Stimulated activated memory B cell treated with anti-CD40 and anti-IgM and Interleukin-4, amounts not matched to agents 10 μg/mL and 1 μg/mL and 100 μg/mL, for 72 hours (primary cell): ENCODE measurements around the gene EEA1.

ENCODE experiments used
- ATAC-seq: fragments of 150-1000 bp; cut with Tn5 transposase; 2 replicates; pipeline ENCODE4 v1.10.0; 2021
- H3K27ac Mint-ChIP-seq: one replicate; pipeline ENCODE4 v1.8.0; 2022; ENCODE audit warnings: mild to moderate bottlenecking, mixed read lengths
- H3K27me3 Mint-ChIP-seq: one replicate; pipeline ENCODE4 v1.8.0; 2022; ENCODE audit warnings: mixed read lengths
- H3K36me3 Mint-ChIP-seq: one replicate; pipeline ENCODE4 v1.8.0; 2022; ENCODE audit warnings: mixed read lengths
- H3K4me1 Mint-ChIP-seq: one replicate; pipeline ENCODE4 v1.8.0; 2022; ENCODE audit warnings: mixed read lengths
- H3K4me3 Mint-ChIP-seq: one replicate; pipeline ENCODE4 v1.8.0; 2022; ENCODE audit warnings: mild to moderate bottlenecking, moderate library complexity, mixed read lengths
- H3K9me3 Mint-ChIP-seq: one replicate; pipeline ENCODE4 v1.8.0; 2022; ENCODE audit warnings: mixed read lengths

The EEA1 gene

DNA sequence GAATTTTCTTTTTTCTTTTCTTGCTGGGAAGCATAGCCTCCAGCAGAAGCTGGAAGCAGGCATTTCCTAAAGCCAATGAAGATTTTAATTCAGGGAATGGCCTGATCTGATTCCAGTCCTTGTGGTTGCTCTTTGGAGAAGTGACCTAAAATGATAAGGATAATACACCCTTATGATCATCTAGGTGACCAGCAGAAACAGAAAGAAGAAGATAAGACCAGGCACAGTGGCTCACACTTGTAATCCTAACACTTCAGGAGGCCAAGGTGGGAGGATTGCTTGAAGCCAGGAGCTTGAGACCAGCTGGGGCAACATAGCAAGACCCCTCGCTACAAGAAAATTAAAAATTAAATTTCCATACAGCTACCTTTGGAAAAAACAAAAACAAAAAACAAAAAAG lies 51.2 kb downstream of the EEA1 start:
- no peaks in the 10 kb centered on the region for H3K9me3 Mint-ChIP-seq
- no peak for ATAC-seq
- peaks cover 76% of the 10 kb centered on the region for H3K36me3 Mint-ChIP-seq
- no peaks in the 10 kb centered on the region for H3K27me3 Mint-ChIP-seq
- H3K27ac Mint-ChIP-seq = no peak overlapping the region
- peaks cover 11% of the 10 kb centered on the region for H3K4me1 Mint-ChIP-seq
- no peak overlapping the region for H3K4me3 Mint-ChIP-seq

DNA sequence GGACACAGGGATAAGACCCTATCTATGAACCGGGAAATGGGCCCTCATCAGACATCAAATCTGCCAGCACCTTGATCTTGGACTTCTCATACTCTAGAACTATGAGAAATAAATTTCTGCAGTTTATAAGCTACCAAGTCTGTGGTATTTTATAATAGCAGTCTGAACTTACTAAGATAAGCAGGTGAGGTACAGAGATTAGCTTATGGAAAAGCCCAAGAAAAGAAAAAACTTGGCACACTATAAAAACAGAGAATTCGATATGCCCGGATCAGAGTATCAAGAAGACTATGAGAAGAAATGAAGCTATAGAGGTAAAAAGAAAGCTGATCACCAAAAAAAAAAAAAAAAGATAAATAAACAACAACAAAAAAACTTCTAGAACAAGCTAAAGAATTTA lies 52.6 kb downstream of the EEA1 start:
- H3K9me3 Mint-ChIP-seq = no peaks in the 10 kb centered on the region
- H3K4me1 Mint-ChIP-seq = peaks cover 11% of the 10 kb centered on the region
- no peak overlapping the region for H3K27ac Mint-ChIP-seq
- ATAC-seq = no peak
- H3K27me3 Mint-ChIP-seq = no peaks in the 10 kb centered on the region
- H3K36me3 Mint-ChIP-seq = peaks cover 64% of the 10 kb centered on the region
- H3K4me3 Mint-ChIP-seq = no peak overlapping the region

DNA sequence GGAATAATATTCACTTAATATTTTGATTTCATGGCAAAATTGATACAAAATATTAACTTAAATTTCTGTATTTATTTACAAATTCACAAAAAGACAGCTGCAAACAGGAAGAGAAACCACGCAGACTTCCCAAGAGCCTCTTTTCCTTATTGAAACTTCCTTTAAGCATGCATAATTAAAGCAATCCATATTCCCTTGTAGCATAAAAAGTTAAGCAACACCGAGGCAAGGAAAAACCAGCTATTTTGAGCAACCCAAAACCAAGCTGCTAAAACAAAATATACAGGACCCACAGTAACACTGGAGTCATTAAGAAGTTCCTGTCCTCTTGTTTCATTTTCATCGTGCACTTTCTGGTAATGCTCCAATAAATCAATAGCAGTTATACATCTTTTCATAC lies 58.0 kb downstream of the EEA1 start:
- Mint-ChIP-seq H3K4me1 (peaks cover 5% of the 10 kb centered on the region), H3K27me3 (no peaks in the 10 kb centered on the region), H3K36me3 (peaks cover 17% of the 10 kb centered on the region), H3K27ac (no peak overlapping the region), H3K9me3 (no peaks in the 10 kb centered on the region), H3K4me3 (no peak overlapping the region)
- no peak for ATAC-seq

DNA sequence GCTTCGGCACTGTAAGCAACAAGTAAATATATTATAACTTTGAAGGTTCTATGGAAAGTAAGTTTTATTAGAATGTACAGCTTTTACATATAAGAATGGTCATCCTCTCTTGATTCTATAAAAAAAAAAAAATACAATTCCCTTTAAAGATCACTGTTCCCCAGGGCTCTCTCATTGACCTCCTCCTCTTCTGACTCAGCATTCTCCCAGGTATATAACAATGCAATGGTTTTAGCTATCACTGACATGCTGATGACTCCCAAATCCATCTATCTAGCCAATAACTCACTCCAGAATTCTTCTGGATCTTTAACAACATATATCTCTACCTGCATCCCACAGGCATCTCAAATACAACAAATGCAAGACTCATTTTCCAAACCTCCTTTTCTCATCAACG lies 62.7 kb downstream of the EEA1 start:
- Mint-ChIP-seq H3K27ac (no peak overlapping the region), H3K27me3 (no peaks in the 10 kb centered on the region), H3K4me1 (peaks cover 5% of the 10 kb centered on the region), H3K36me3 (peaks cover 20% of the 10 kb centered on the region), H3K4me3 (no peak overlapping the region), H3K9me3 (no peaks in the 10 kb centered on the region)
- no peak for ATAC-seq

DNA sequence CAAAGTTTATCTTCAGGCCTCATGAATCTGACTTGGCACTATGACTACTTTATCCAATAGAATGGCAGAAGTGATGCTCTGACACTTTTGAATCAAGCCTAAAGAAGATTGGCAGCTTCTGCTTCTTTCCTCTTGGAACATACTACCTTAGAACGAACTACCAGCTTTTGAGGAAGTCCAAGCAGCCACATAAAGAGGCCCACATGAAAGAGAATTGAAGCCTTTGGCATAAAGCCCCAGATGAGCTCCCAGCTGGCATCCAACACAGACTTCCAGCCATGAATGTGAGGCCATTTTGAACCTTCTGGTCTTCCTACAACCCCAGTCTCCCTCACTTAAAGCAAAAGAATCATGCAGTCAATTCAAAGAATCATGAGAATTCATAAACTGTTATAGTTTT lies 65.8 kb downstream of the EEA1 start:
- Mint-ChIP-seq H3K4me3 (no peak overlapping the region), H3K4me1 (peaks cover 5% of the 10 kb centered on the region), H3K9me3 (no peaks in the 10 kb centered on the region), H3K36me3 (peaks cover 46% of the 10 kb centered on the region), H3K27me3 (no peaks in the 10 kb centered on the region), H3K27ac (no peak overlapping the region)
- no peak for ATAC-seq

DNA sequence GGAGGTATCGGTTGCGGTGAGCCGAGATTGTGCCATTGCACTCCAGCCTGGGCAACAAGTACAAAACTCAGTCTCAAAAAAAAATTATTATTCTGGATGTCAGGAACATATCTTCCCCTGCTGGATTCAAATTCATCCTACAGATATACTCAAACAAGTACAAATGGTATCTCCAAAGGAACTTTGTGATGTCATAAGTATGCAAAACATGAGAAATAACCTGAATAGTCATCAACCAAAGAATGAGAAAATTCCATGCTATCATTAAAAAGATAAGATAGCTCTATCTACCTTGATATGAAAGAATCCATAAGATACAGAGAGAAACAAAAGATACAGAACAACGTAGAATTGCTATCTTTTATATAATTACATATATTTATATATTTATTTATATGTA lies 67.7 kb downstream of the EEA1 start:
- Mint-ChIP-seq H3K4me3 (no peak overlapping the region), H3K4me1 (peaks cover 5% of the 10 kb centered on the region), H3K9me3 (no peaks in the 10 kb centered on the region), H3K36me3 (peaks cover 54% of the 10 kb centered on the region), H3K27ac (no peak overlapping the region), H3K27me3 (no peaks in the 10 kb centered on the region)
- no peak for ATAC-seq

DNA sequence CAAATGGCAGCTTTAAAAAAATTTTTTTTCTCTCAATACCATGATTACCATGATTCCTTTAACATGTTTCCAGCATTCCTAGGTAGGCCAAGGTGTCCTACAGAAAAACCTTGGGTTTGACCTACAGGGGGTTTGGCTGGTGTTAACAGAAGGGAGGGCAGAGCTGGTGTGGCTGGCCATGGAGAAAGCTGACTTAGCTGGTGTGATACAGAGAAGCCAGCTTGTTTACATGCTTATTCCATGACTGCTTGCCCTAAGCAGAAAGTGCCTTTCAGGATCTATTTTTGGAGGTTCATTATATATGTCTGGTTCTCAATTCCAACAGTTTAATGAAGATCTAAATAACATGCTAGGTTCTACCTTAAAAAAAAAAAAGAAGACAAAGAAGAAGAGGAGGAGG lies 68.6 kb downstream of the EEA1 start:
- Mint-ChIP-seq H3K4me3 (no peak overlapping the region), H3K27me3 (no peaks in the 10 kb centered on the region), H3K4me1 (peaks cover 5% of the 10 kb centered on the region), H3K9me3 (no peaks in the 10 kb centered on the region), H3K27ac (no peak overlapping the region), H3K36me3 (peaks cover 54% of the 10 kb centered on the region)
- ATAC-seq = no peak

DNA sequence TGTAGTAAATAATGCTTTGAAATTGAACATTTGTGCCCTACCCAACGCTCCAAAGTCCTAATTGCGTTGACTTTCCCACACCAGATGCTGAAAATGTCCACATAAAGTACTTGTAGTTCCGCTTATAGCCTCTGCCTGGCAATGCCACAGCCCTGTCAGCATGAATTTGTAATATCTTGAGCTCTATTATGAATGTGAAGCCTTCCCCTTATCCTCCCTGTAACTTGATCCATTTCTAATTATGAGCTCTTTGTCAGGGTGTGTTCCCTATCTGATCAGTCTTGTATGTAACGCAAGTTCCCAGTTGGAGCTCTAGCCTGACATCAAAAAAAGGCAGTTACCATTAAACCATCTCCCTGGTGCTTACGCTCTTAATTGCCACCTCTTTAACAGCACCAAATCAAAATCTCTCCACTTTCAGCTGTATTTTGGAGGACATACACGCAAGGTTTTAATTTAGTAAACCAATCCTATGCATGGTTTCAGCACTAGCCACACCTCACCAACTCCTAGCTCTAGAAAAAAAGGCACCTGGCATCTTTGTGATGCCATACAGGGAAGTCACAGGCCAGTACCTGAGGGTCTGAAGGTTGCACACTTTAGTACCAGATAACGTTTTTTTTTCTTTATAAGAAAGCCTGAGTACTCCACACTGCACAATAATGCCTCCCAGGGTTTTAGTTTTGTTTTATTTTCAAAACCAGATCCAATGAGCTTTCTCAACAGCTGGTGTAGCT lies 69.3 kb downstream of the EEA1 start:
- H3K27ac Mint-ChIP-seq = no peak overlapping the region
- H3K36me3 Mint-ChIP-seq = peaks cover 57% of the 10 kb centered on the region
- H3K4me3 Mint-ChIP-seq = no peak overlapping the region
- no peaks in the 10 kb centered on the region for H3K27me3 Mint-ChIP-seq
- H3K4me1 Mint-ChIP-seq = peaks cover 5% of the 10 kb centered on the region
- H3K9me3 Mint-ChIP-seq = no peaks in the 10 kb centered on the region
- no peak for ATAC-seq

DNA sequence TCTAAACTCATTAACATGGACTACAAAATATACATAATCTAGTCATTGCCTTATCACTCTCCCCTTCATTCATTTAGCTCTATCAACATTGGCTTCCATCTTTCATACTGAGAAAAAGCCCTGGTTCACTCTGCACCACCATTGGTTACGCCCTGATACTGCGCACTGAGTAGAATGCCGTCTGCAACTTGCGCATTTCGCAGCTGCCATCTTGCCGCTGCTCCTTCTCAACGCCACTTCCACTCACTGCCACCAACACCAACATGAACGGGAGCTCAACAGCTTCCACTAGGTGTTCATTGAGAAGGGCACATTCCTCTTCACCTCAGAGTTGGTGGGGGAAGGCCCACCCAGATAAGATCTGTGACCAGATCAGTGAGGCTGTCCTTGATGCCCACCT lies 71.3 kb downstream of the EEA1 start:
- Mint-ChIP-seq H3K27me3 (no peaks in the 10 kb centered on the region), H3K9me3 (no peaks in the 10 kb centered on the region), H3K27ac (no peak overlapping the region), H3K4me3 (no peak overlapping the region), H3K36me3 (peaks cover 55% of the 10 kb centered on the region), H3K4me1 (peaks cover 3% of the 10 kb centered on the region)
- no peak for ATAC-seq

DNA sequence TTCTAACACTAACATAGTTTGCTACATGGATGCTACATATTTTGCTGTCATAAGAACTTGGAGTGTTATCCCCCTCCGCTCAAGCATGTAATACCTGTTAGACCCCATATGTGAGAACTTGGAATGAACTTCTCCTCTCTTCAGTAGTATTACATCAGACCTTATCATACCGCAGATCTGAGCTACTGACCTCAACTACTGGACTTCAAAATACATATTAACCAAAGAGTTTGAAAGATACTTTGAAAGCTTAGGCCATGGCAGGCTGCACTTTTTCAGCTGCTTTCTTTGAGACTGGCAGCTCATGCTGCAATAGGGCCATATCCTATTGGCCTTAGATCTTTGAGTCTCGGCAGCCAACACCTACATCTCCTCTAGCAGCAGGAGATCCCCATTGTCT lies 74.8 kb downstream of the EEA1 start:
- H3K9me3 Mint-ChIP-seq = no peaks in the 10 kb centered on the region
- H3K27ac Mint-ChIP-seq = no peak overlapping the region
- ATAC-seq = no peak
- peaks cover 53% of the 10 kb centered on the region for H3K36me3 Mint-ChIP-seq
- H3K27me3 Mint-ChIP-seq = no peaks in the 10 kb centered on the region
- H3K4me1 Mint-ChIP-seq = no peaks in the 10 kb centered on the region
- H3K4me3 Mint-ChIP-seq = no peak overlapping the region

DNA sequence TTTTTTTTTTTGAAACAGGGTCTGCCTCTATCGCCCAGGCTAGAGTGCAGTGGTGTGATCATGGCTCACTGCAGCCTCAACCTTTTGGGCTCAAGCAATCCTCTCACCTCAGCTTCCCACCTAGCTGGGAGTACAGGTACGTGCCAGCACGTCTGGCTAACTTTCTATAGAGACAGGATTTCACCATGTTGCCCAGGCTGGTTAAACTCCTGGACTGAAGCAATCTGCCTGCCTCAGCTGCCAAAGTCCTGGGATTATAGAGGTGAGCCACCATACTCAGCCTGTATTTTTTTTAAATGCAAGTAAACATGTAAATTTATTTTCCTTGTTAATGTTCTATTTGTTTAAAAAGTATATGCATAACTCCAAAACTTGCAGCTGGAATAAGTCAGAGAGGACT lies 80.4 kb downstream of the EEA1 start:
- H3K27ac Mint-ChIP-seq = no peak overlapping the region
- H3K36me3 Mint-ChIP-seq = peaks cover 34% of the 10 kb centered on the region
- no peaks in the 10 kb centered on the region for H3K27me3 Mint-ChIP-seq
- H3K9me3 Mint-ChIP-seq = no peaks in the 10 kb centered on the region
- no peak for ATAC-seq
- H3K4me3 Mint-ChIP-seq = no peak overlapping the region
- no peaks in the 10 kb centered on the region for H3K4me1 Mint-ChIP-seq

DNA sequence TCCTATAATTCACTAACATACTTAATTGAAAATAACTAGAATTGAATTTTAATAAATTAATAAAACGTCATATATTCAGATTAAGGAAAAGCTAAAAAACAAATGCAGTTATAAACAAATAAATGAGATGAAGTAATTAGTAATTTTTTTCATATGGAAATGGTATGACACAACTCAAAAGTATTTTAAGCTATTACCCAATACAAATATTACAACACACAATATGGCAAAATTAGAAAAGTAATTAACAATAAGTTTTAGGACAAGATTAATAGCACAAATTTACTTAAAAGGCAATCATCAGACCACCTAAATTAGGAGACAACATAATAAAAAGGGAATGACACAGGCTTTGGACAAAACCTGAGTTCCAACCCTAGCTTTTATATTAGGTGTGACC lies 81.7 kb downstream of the EEA1 start:
- H3K4me1 Mint-ChIP-seq = no peaks in the 10 kb centered on the region
- no peak for ATAC-seq
- no peak overlapping the region for H3K27ac Mint-ChIP-seq
- H3K4me3 Mint-ChIP-seq = no peak overlapping the region
- H3K9me3 Mint-ChIP-seq = no peaks in the 10 kb centered on the region
- H3K27me3 Mint-ChIP-seq = no peaks in the 10 kb centered on the region
- peaks cover 34% of the 10 kb centered on the region for H3K36me3 Mint-ChIP-seq

DNA sequence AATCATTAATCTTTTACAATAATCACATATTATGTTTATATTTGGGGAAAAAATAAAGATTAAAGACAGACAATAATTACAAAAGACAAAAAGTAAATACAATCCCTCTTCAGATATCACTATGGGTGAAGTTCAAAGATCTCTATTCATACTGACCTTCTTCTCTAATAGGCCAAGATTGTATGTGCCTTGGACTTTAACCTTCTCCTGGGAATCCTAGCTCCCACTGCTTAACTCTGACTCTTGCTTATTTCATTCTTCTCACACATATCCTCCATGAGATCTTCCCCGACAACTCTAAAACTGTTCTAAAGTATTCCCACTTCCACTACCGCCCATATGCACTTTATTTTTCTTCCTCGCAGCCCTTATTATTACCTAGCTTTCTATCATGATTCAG lies 83.8 kb downstream of the EEA1 start:
- Mint-ChIP-seq H3K9me3 (no peaks in the 10 kb centered on the region), H3K4me3 (no peak overlapping the region), H3K36me3 (peaks cover 36% of the 10 kb centered on the region), H3K27me3 (no peaks in the 10 kb centered on the region), H3K4me1 (no peaks in the 10 kb centered on the region), H3K27ac (no peak overlapping the region)
- ATAC-seq = no peak

DNA sequence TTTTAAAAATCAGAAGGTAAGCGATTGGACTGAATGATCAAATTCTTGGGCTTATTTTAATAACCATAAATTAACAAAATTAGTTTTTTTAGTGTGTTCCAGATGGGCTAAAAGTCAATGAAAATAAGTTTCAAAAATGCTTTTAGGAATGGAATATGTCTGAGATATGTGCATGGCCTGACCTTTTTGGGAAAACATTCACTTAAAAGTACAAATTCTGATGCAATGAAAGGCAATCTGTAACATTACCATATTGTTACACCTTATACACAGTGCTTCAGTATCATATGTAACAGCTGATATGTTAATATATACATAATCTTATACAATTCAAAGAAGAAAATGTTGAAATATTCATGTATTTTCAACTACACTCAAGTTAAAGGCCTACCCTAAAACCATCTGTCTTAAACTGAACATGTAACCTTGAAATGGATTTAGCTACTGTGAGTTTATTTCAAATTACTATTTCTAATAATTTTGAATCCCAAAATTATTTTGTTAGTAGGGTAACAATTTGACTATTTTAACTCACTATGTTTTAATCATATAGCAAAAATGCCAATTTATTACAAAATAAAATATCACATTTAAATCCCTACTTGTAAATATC lies 84.8 kb downstream of the EEA1 start:
- Mint-ChIP-seq H3K4me1 (no peaks in the 10 kb centered on the region), H3K27ac (no peak overlapping the region), H3K27me3 (no peaks in the 10 kb centered on the region), H3K36me3 (peaks cover 32% of the 10 kb centered on the region), H3K4me3 (no peak overlapping the region), H3K9me3 (no peaks in the 10 kb centered on the region)
- ATAC-seq = no peak

DNA sequence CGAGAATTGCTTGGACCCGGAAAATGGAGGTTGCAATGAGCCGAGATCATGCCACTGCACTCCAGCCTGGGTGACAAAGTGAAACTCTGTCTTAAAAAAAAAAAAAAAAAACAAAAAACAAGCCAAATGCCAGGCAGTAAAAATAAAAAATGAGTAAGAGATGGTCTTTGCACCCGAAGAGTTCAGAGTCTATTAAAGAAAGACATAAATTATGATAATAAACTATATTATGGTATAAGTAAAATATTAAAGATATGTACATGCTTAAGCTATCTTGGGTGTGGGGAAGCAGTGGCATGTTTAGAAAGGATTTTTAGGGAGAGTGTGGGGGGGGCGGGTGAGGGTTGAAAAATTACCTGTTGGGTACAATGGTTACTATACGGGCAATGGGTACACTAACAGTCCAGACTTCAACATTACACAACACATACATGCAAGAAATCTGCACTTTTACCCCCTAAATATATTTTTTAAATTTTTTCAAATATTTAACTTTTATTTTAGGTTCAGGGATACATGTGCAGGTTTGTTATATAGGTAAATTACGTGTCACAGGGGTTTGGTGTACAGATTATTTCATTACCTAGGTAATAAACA lies 99.3 kb downstream of the EEA1 start:
- H3K4me1 Mint-ChIP-seq = peaks cover 11% of the 10 kb centered on the region
- H3K27me3 Mint-ChIP-seq = no peaks in the 10 kb centered on the region
- ATAC-seq = no peak
- peaks cover 31% of the 10 kb centered on the region for H3K36me3 Mint-ChIP-seq
- H3K9me3 Mint-ChIP-seq = no peaks in the 10 kb centered on the region
- no peak overlapping the region for H3K4me3 Mint-ChIP-seq
- no peak overlapping the region for H3K27ac Mint-ChIP-seq

DNA sequence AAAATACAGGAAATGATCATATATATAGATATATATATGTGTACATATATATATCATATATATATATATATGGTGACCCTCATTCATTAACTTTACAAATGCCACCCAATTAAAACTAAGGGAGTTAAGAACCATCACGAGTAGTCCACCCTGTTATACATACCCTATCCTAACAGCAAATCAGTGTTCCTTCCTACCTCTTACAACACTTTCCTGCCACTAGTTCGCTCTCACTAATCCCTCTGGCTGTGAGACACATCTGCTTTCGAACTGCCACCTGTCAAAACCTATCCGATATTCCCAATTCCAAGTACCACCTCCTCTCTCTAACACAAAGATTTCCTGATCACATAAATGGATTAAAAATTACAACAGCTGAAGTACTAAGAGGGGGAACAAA lies 100.5 kb downstream of the EEA1 start:
- peaks cover 26% of the 10 kb centered on the region for H3K36me3 Mint-ChIP-seq
- H3K27ac Mint-ChIP-seq = no peak overlapping the region
- H3K4me3 Mint-ChIP-seq = no peak overlapping the region
- H3K4me1 Mint-ChIP-seq = peaks cover 8% of the 10 kb centered on the region
- H3K27me3 Mint-ChIP-seq = no peaks in the 10 kb centered on the region
- no peak for ATAC-seq
- H3K9me3 Mint-ChIP-seq = no peaks in the 10 kb centered on the region
